ENCODE measurements around the gene PPP1R7.

The PPP1R7 gene

GRCh38 chr2:241126201-241126611 is 24.1 kb upstream of the PPP1R7 start:
- Histone ChIP-seq H3K4me1 (ENCODE audit: control insufficient read depth, insufficient read depth, low read length) (no peaks in the 10 kb centered on the region), H3K36me3 (ENCODE audit: control insufficient read depth, insufficient read depth, low read length) (peaks cover 2% of the 10 kb centered on the region), H3K27me3 (ENCODE audit: control insufficient read depth, insufficient read depth, low read length) (no peaks in the 10 kb centered on the region), H3K9ac (ENCODE audit: low read length) (no peak overlapping the region), H3K27ac (ENCODE audit: low read depth, low read length) (no peak overlapping the region), H3K4me3 (ENCODE audit: low read length) (no peak overlapping the region)

- Histone ChIP-seq H3K27me3 (ENCODE audit: control insufficient read depth, insufficient read depth, low read length) (no peaks in the 10 kb centered on the region), H3K4me3 (ENCODE audit: low read length) (no peak overlapping the region), H3K27ac (ENCODE audit: low read depth, low read length) (no peak overlapping the region), H3K4me1 (ENCODE audit: control insufficient read depth, insufficient read depth, low read length) (no peaks in the 10 kb centered on the region), H3K9ac (ENCODE audit: low read length) (no peak overlapping the region), H3K36me3 (ENCODE audit: control insufficient read depth, insufficient read depth, low read length) (peaks cover 2% of the 10 kb centered on the region)
These were observed 23.5 kb upstream of the PPP1R7 start for GRCh38 chr2:241126771-241127202.

GRCh38 chr2:241128266-241128665 is 22.0 kb upstream of the PPP1R7 start:
- no peak overlapping the region for H3K4me3 ChIP-seq (ENCODE audit: low read length)
- no peak overlapping the region for H3K9ac ChIP-seq (ENCODE audit: low read length)
- H3K27me3 ChIP-seq (ENCODE audit: control insufficient read depth, insufficient read depth, low read length) = no peaks in the 10 kb centered on the region
- H3K36me3 ChIP-seq (ENCODE audit: control insufficient read depth, insufficient read depth, low read length) = no peaks in the 10 kb centered on the region
- H3K4me1 ChIP-seq (ENCODE audit: control insufficient read depth, insufficient read depth, low read length) = no peaks in the 10 kb centered on the region
- H3K27ac ChIP-seq (ENCODE audit: low read depth, low read length) = no peak overlapping the region

GRCh38 chr2:241129086-241129871 is 21.0 kb upstream of the PPP1R7 start:
- no peak overlapping the region for H3K9ac ChIP-seq (ENCODE audit: low read length)
- no peaks in the 10 kb centered on the region for H3K27me3 ChIP-seq (ENCODE audit: control insufficient read depth, insufficient read depth, low read length)
- no peaks in the 10 kb centered on the region for H3K36me3 ChIP-seq (ENCODE audit: control insufficient read depth, insufficient read depth, low read length)
- H3K4me1 ChIP-seq (ENCODE audit: control insufficient read depth, insufficient read depth, low read length) = no peaks in the 10 kb centered on the region
- H3K27ac ChIP-seq (ENCODE audit: low read depth, low read length) = no peak overlapping the region
- H3K4me3 ChIP-seq (ENCODE audit: low read length) = no peak overlapping the region

GRCh38 chr2:241130316-241130715 is 20.0 kb upstream of the PPP1R7 start:
- Histone ChIP-seq H3K36me3 (ENCODE audit: control insufficient read depth, insufficient read depth, low read length) (no peaks in the 10 kb centered on the region), H3K27me3 (ENCODE audit: control insufficient read depth, insufficient read depth, low read length) (no peaks in the 10 kb centered on the region), H3K4me1 (ENCODE audit: control insufficient read depth, insufficient read depth, low read length) (no peaks in the 10 kb centered on the region), H3K9ac (ENCODE audit: low read length) (no peak overlapping the region), H3K4me3 (ENCODE audit: low read length) (no peak overlapping the region), H3K27ac (ENCODE audit: low read depth, low read length) (no peak overlapping the region)

GRCh38 chr2:241131531-241131930 is 18.7 kb upstream of the PPP1R7 start:
- H3K36me3 ChIP-seq (ENCODE audit: control insufficient read depth, insufficient read depth, low read length) = no peaks in the 10 kb centered on the region
- H3K4me1 ChIP-seq (ENCODE audit: control insufficient read depth, insufficient read depth, low read length) = no peaks in the 10 kb centered on the region
- no peaks in the 10 kb centered on the region for H3K27me3 ChIP-seq (ENCODE audit: control insufficient read depth, insufficient read depth, low read length)
- H3K4me3 ChIP-seq (ENCODE audit: low read length) = no peak overlapping the region
- no peak overlapping the region for H3K9ac ChIP-seq (ENCODE audit: low read length)
- no peak overlapping the region for H3K27ac ChIP-seq (ENCODE audit: low read depth, low read length)

- H3K4me1 ChIP-seq (ENCODE audit: control insufficient read depth, insufficient read depth, low read length) = no peaks in the 10 kb centered on the region
- H3K9ac ChIP-seq (ENCODE audit: low read length) = no peak overlapping the region
- no peaks in the 10 kb centered on the region for H3K36me3 ChIP-seq (ENCODE audit: control insufficient read depth, insufficient read depth, low read length)
- H3K27ac ChIP-seq (ENCODE audit: low read depth, low read length) = no peak overlapping the region
- no peak overlapping the region for H3K4me3 ChIP-seq (ENCODE audit: low read length)
- no peaks in the 10 kb centered on the region for H3K27me3 ChIP-seq (ENCODE audit: control insufficient read depth, insufficient read depth, low read length)
These were observed 17.5 kb upstream of the PPP1R7 start for GRCh38 chr2:241132538-241133435.

GRCh38 chr2:241133436-241133820 is 16.8 kb upstream of the PPP1R7 start:
- H3K4me1 ChIP-seq (ENCODE audit: control insufficient read depth, insufficient read depth, low read length) = no peaks in the 10 kb centered on the region
- no peaks in the 10 kb centered on the region for H3K36me3 ChIP-seq (ENCODE audit: control insufficient read depth, insufficient read depth, low read length)

GRCh38 chr2:241134711-241135110 is 15.6 kb upstream of the PPP1R7 start:
- H3K4me3 ChIP-seq (ENCODE audit: low read length) = no peak overlapping the region
- H3K27ac ChIP-seq (ENCODE audit: low read depth, low read length) = no peak overlapping the region
- no peaks in the 10 kb centered on the region for H3K36me3 ChIP-seq (ENCODE audit: control insufficient read depth, insufficient read depth, low read length)
- no peaks in the 10 kb centered on the region for H3K4me1 ChIP-seq (ENCODE audit: control insufficient read depth, insufficient read depth, low read length)
- no peak overlapping the region for H3K9ac ChIP-seq (ENCODE audit: low read length)
- H3K27me3 ChIP-seq (ENCODE audit: control insufficient read depth, insufficient read depth, low read length) = no peaks in the 10 kb centered on the region

More at GRCh38 chr2:241133436-241133820, 16.8 kb upstream of the PPP1R7 start:
- Histone ChIP-seq H3K27ac (ENCODE audit: low read depth, low read length) (no peak overlapping the region), H3K27me3 (ENCODE audit: control insufficient read depth, insufficient read depth, low read length) (no peaks in the 10 kb centered on the region), H3K4me3 (ENCODE audit: low read length) (no peak overlapping the region), H3K9ac (ENCODE audit: low read length) (no peak overlapping the region)

GRCh38 chr2:241135737-241136136 is 14.5 kb upstream of the PPP1R7 start:
- no peaks in the 10 kb centered on the region for H3K27me3 ChIP-seq (ENCODE audit: control insufficient read depth, insufficient read depth, low read length)
- no peaks in the 10 kb centered on the region for H3K4me1 ChIP-seq (ENCODE audit: control insufficient read depth, insufficient read depth, low read length)
- H3K27ac ChIP-seq (ENCODE audit: low read depth, low read length) = no peak overlapping the region
- no peaks in the 10 kb centered on the region for H3K36me3 ChIP-seq (ENCODE audit: control insufficient read depth, insufficient read depth, low read length)
- no peak overlapping the region for H3K9ac ChIP-seq (ENCODE audit: low read length)
- H3K4me3 ChIP-seq (ENCODE audit: low read length) = no peak overlapping the region

GRCh38 chr2:241136191-241136590 is 14.1 kb upstream of the PPP1R7 start:
- no peak overlapping the region for H3K4me3 ChIP-seq (ENCODE audit: low read length)
- H3K9ac ChIP-seq (ENCODE audit: low read length) = no peak overlapping the region
- H3K27me3 ChIP-seq (ENCODE audit: control insufficient read depth, insufficient read depth, low read length) = no peaks in the 10 kb centered on the region
- H3K36me3 ChIP-seq (ENCODE audit: control insufficient read depth, insufficient read depth, low read length) = no peaks in the 10 kb centered on the region
- H3K4me1 ChIP-seq (ENCODE audit: control insufficient read depth, insufficient read depth, low read length) = no peaks in the 10 kb centered on the region
- no peak overlapping the region for H3K27ac ChIP-seq (ENCODE audit: low read depth, low read length)

GRCh38 chr2:241136661-241137260 is 13.5 kb upstream of the PPP1R7 start:
- H3K27me3 ChIP-seq (ENCODE audit: control insufficient read depth, insufficient read depth, low read length) = no peaks in the 10 kb centered on the region
- H3K27ac ChIP-seq (ENCODE audit: low read depth, low read length) = no peak overlapping the region
- no peaks in the 10 kb centered on the region for H3K36me3 ChIP-seq (ENCODE audit: control insufficient read depth, insufficient read depth, low read length)
- no peak overlapping the region for H3K4me3 ChIP-seq (ENCODE audit: low read length)
- no peak overlapping the region for H3K9ac ChIP-seq (ENCODE audit: low read length)
- no peaks in the 10 kb centered on the region for H3K4me1 ChIP-seq (ENCODE audit: control insufficient read depth, insufficient read depth, low read length)

All from rectal smooth muscle tissue (tissue), 1 donor.